Stimulated activated CD4-positive, alpha-beta T cell treated with anti-CD3 and anti-CD28 coated beads, TNF-alpha, amount 100 ng/mL, for 24 hours (primary cell): ENCODE results near the gene OTUD5.
A peak's percentile ranks its signal among the peaks of the same experiment; 100 is the strongest.

Experiments
- DNase-seq, 3 experiments: peaks; one replicate each; pipeline ENCODE4 v3.0.0-alpha.2; 2020; ENCODE audit warnings: low read depth in 3 of 3

OTUD5 gene

GRCh38 chrX:48937054-48937907 lies 20.1 kb downstream of the OTUD5 start:
- peak; percentile 59 to 87 (median 71) for DNase-seq

DNA sequence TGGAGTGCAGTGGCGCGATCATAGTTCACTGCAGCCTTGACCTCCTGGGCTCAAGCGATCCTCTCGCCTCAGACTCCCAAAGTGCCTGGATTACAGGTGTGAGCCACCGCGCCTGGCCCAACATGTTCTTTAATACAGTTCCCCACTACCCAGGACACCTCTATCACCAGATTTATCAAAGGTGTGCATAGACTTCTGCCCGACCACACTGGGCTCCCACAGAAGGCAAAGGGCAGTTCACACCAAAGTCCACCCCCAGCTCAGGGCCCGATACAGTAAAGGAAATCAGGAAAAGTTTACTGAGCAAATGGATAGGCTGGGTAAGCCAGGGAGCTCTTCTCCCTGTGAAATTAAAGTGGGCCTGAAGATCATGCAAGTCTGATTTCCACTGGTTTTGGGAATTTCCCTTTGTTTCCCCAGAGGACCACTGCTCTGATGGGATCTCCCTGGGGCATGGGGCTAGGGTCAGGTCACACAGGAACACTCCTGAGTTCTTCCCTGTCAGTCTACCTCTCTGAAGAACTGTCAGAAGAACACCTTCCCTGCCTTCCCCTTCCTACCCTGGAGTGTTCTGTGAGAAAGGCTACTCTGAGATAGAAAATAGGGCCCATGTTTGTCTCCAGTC lies 20.9 kb downstream of the OTUD5 start:
- no peak for DNase-seq

DNA sequence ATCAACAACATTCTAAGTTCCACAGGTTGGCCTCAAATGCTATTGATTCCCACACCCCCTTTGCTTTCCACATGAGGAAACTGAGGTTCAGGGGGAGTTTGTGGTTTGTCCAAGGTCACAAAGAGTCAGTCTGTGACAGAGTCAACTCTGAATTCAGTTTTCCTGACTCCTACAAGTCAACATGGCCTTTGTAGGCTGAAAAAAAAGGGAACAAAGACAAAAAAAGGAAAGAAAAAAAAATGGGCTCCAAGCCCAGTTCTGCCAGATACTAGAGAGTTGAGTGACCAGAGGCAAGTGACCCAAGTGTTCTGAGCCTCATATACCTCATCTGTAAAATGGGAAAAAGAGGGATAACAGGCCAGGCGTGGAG lies 22.1 kb downstream of the OTUD5 start:
- DNase-seq = no peak

- DNase-seq = no peak
Observed at GRCh38 chrX:48934581-48935300, 22.7 kb downstream of the OTUD5 start.

DNA sequence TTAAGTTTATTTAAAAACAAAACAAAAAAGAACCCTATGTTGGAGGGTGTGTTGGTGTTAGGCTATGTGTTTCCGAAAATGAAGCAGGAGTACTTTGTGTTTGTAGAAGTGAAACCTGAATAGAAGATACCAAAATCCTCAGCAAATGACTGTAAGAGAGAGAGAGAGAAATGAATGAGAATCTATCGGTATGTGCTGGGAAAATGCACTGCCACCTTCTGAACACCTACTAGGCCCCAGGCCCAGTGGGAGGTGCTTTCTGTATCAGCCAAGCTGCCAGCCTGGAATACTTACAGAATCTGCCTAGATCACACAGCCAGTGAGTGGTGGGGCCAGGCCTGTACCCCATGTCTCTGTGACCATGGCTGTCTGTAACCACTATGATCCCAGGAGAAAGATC lies 23.6 kb downstream of the OTUD5 start:
- no peak for DNase-seq

DNA sequence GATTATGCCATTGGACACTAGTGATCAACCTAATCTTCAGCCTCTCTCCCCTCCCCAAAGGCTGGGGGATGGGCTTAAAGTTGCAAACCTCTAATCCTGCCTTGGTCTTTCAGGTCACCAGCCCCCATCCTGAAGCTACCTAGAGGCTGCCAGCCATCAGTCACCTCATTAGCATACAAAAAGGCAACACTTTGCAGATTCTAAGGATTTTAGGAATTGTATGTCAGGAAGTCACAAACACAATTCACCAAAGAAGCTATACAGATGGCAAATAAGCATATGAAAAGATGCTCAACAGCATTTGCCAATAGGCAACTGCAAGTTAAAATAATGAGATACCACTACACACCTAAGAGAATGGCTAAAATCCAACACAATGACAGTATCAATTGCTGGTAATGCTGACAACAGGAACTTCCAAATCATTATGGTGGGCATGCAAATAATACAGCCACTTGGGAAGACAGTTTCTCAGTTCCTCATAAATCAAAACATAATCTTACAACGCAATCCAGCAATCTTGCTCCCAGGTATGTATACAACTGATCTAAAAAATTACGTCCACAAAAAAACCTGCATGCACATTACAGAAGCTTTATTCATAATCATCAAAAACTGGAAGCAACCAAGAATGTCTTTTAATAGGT lies 29.5 kb downstream of the OTUD5 start:
- DNase-seq = no peak

DNA sequence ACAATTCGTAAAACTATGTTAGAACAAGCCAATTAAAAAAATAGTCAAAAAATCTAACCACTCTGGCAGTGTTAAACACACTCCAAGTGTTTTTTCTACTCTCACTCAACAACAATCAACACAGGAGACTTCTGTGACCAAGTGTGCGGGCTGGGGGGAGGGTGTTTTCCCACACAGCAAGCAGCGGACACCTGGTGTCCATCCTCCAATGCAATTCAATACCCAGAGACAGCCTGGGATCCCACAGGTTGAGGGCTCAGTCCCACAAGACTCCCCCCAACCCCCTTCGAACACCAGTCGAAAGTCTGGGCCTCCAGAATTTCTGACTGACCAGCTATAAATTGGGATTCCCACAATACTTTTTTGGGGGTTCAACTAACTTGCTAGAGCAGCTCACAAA lies 30.3 kb downstream of the OTUD5 start:
- no peak for DNase-seq

- no peak for DNase-seq
Observed at GRCh38 chrX:48924270-48924669, 33.1 kb downstream of the OTUD5 start.

DNA sequence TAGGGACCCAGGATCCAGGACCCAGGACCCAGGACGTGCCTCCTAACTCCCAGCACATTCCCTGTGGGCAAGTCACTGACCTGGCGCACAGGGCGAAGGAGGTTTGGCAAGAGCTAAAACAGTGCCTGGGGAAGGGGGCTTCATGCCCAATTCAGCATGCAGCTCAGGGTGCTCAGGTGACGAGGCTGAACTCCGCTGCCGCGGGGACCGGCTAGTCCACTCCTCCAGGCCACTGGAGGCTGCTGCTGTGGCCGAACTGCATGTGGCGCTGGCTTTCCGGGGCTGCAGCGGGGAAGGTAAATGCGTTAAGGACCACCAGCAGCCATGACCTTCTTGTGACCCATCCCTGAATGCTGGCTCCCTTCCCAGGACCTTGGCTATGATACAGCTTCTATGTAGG lies 33.6 kb downstream of the OTUD5 start:
- DNase-seq = no peak

DNA sequence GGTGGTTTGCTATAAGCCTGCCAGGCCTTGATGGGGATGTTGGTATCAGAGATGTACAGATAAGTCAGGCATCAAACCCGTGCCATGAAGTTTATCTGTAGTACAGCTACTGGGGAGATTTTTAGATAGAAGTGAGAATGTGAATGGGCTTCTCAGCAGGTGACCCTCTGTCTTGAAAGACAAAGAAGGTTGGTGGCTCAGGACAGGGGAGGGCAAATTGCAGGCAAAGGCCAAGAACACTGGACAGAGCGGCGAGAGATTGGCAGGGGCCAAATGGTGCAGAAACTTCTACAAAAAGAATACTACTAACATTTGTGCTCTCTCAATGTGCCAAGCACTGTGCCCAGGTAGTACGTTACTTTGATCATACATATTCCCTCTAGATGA lies 36.7 kb downstream of the OTUD5 start:
- no peak for DNase-seq

- no peak for DNase-seq
Observed at GRCh38 chrX:48919947-48920717, 37.3 kb downstream of the OTUD5 start.

DNA sequence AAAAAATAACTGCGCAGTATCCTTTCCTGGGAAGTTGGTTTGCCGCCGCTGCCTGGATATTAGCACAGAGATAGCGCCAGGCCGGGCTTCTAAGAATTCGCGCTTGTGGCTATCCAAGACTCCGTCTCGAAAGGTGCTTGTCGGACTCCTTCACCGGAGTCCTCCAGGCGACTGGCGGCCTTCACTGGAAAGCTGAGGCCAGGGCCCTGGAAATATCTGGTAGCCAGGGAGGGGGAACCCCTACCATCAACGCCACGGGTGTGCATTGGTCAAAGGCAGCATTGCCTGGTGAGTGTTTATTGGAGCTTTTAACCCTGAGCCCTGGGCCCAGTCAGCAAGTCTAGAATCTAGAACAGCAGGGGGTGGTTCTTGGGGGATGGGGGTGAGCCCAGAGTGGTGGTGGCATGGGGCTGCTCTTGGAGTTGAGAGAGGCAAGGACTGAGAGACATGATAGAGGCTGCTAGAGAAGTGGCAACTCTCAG lies 38.0 kb downstream of the OTUD5 start:
- no peak for DNase-seq

GRCh38 chrX:48918643-48919340 lies 38.6 kb downstream of the OTUD5 start, which contains the start of gene PIM2:
Gene PIM2, minus strand, starts transcription at chrX:48919024. Its CDS starts 190 bp downstream, at chrX:48918834.
- peak; percentile 79 to 87 (median 82) for DNase-seq

GRCh38 chrX:48918301-48918642 lies 39.1 kb downstream of the OTUD5 start:
- DNase-seq = no peak

- peak; percentile 72 to 80 (median 75) for DNase-seq
Observed at GRCh38 chrX:48917139-48918001, 40.0 kb downstream of the OTUD5 start.

- DNase-seq = no peak
Observed at GRCh38 chrX:48914593-48915493, 42.6 kb downstream of the OTUD5 start.

DNA sequence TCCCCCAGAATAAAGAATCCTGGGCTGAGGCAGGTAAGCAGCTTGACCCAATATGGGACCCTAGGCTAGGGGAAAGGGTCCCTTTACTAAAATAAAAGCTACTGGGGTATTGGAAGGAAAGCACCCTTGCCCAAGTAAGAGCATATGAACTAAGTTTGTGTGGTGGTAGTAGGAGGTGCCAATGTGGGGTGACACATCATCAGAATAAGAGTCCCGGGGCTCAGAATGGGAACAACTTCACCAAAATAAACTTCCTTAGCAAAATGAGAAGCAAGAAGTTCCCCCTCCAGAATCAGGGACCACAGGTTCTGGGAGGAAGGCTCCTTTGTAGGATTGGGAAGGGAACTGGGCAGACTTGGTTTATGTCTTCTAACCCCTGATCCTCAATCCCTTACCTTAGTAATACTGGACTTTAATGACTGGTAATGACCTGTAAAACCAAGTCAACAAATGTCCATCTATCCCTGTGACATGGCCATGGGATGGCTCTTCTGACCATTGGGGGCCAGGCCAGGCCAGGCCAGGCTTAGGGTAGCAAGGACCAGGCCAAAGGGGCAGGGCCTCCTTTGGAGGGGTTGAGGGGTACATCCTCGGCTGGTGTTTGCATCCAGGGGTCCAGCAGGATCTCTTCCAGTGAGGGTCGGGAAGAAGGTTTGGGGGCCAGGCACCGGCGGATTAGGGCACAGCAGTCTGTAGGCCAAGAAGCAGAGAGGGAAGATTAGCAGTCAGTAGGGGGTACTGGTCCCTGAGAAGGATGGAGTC lies 43.6 kb downstream of the OTUD5 start:
- DNase-seq = no peak
